HEK293 (cell line): Measurements from ENCODE around the gene CENPO.

Experiments used
- BCL11A ChIP-seq: fragments of 450-650 bp; formaldehyde crosslinking; IDR thresholded peaks from 2 replicates; pipeline ENCODE4 v1.5.1; 2016; ENCODE audit warnings: low read depth, missing biosample characterization, missing genetic modification characterization
- GLI2 ChIP-seq: fragments of 450-650 bp; formaldehyde crosslinking; IDR thresholded peaks from 2 replicates; pipeline ENCODE4; 2017; ENCODE audit warnings: missing biosample characterization, missing genetic modification characterization, low read depth, borderline replicate concordance
- GLIS1 ChIP-seq: fragments of 450-650 bp; formaldehyde crosslinking; IDR thresholded peaks from 2 replicates; pipeline ENCODE4 v1.5.1; 2016; ENCODE audit warnings: missing biosample characterization, missing genetic modification characterization
- HOXC10 ChIP-seq: sonication (generic); formaldehyde crosslinking; IDR thresholded peaks from 2 replicates; pipeline ENCODE4 v1.8.1; 2023; ENCODE audit warnings: mild to moderate bottlenecking, missing genetic modification reagents
- OSR2 ChIP-seq: fragments of 450-650 bp; formaldehyde crosslinking; IDR thresholded peaks from 2 replicates; pipeline ENCODE4 v1.5.1; 2016; ENCODE audit warnings: missing biosample characterization, missing genetic modification characterization
- SP2 ChIP-seq: fragments of 450-650 bp; formaldehyde crosslinking; IDR thresholded peaks from 2 replicates; pipeline ENCODE4 v1.5.1; 2016; ENCODE audit warnings: missing biosample characterization, missing genetic modification characterization
- ZBTB20 ChIP-seq: fragments of 450-650 bp; formaldehyde crosslinking; IDR thresholded peaks from 2 replicates; pipeline ENCODE4 v1.5.1; 2016; ENCODE audit warnings: missing biosample characterization, missing genetic modification characterization
- ZBTB21 ChIP-seq: fragments of 450-650 bp; formaldehyde crosslinking; IDR thresholded peaks from 2 replicates; pipeline ENCODE4 v1.5.1; 2017; ENCODE audit warnings: missing biosample characterization, missing genetic modification characterization
- ZNF112 ChIP-seq: fragments of 450-650 bp; formaldehyde crosslinking; IDR thresholded peaks from 2 replicates; pipeline ENCODE4 v1.5.0; 2017; ENCODE audit warnings: missing biosample characterization, missing genetic modification characterization
- ZNF114 ChIP-seq: fragments of 450-650 bp; formaldehyde crosslinking; IDR thresholded peaks from 2 replicates; pipeline ENCODE4 v1.5.0; 2017; ENCODE audit warnings: missing biosample characterization, missing genetic modification characterization
- ZNF175 ChIP-seq: fragments of 450-650 bp; formaldehyde crosslinking; IDR thresholded peaks from 2 replicates; pipeline ENCODE4 v1.5.1; 2016; ENCODE audit warnings: missing biosample characterization, missing genetic modification characterization
- ZNF214 ChIP-seq: fragments of 450-650 bp; formaldehyde crosslinking; IDR thresholded peaks from 2 replicates; pipeline ENCODE4 v1.5.1; 2017; ENCODE audit warnings: missing biosample characterization, mild to moderate bottlenecking, missing genetic modification characterization, borderline replicate concordance
- ZNF23 ChIP-seq: fragments of 450-650 bp; formaldehyde crosslinking; IDR thresholded peaks from 2 replicates; pipeline ENCODE4 v1.5.1; 2016; ENCODE audit warnings: missing biosample characterization, missing genetic modification characterization, borderline replicate concordance
- ZNF239 ChIP-seq: fragments of 450-650 bp; formaldehyde crosslinking; IDR thresholded peaks from 2 replicates; pipeline ENCODE4 v1.5.1; 2016; ENCODE audit warnings: missing biosample characterization, missing genetic modification characterization
- ZNF24 ChIP-seq: fragments of 450-650 bp; formaldehyde crosslinking; IDR thresholded peaks from 2 replicates; pipeline ENCODE4 v1.5.1; 2016; ENCODE audit warnings: missing biosample characterization, missing genetic modification characterization
- ZNF341 ChIP-seq: fragments of 450-650 bp; formaldehyde crosslinking; IDR thresholded peaks from 2 replicates; pipeline ENCODE4; 2016; ENCODE audit warnings: low read depth, missing biosample characterization, missing genetic modification characterization
- ZNF473 ChIP-seq: fragments of 450-650 bp; formaldehyde crosslinking; IDR thresholded peaks from 2 replicates; pipeline ENCODE4 v1.5.1; 2017; ENCODE audit warnings: missing biosample characterization, missing genetic modification characterization
- ZNF514 ChIP-seq: fragments of 450-650 bp; formaldehyde crosslinking; IDR thresholded peaks from 2 replicates; pipeline ENCODE4 v1.5.1; 2016; ENCODE audit warnings: missing biosample characterization, missing genetic modification characterization
- ZNF544 ChIP-seq: fragments of 450-650 bp; formaldehyde crosslinking; IDR thresholded peaks from 2 replicates; pipeline ENCODE4 v1.5.0; 2017; ENCODE audit warnings: missing biosample characterization, missing genetic modification characterization
- ZNF571 ChIP-seq: fragments of 450-650 bp; formaldehyde crosslinking; IDR thresholded peaks from 2 replicates; pipeline ENCODE4 v1.5.0; 2017; ENCODE audit warnings: missing biosample characterization, missing genetic modification characterization
- ZNF791 ChIP-seq: fragments of 450-650 bp; formaldehyde crosslinking; IDR thresholded peaks from 2 replicates; pipeline ENCODE4 v1.5.1; 2016; ENCODE audit warnings: missing biosample characterization, missing genetic modification characterization
- TF ChIP-seq, protein P1 (sequence below): fragments of 450-650 bp; formaldehyde crosslinking; IDR thresholded peaks from 2 replicates; pipeline ENCODE4 v1.5.1; 2016; ENCODE audit warnings: missing biosample characterization, missing genetic modification characterization
- TF ChIP-seq, protein P2 (sequence below): fragments of 450-650 bp; formaldehyde crosslinking; IDR thresholded peaks from 2 replicates; pipeline ENCODE4 v1.5.1; 2016; ENCODE audit warnings: missing biosample characterization, missing genetic modification characterization
- TF ChIP-seq, protein P3 (sequence below): fragments of 450-650 bp; formaldehyde crosslinking; conservative IDR thresholded peaks from 2 replicates; pipeline ENCODE4 v1.5.1; 2016; ENCODE audit warnings: low read depth, missing biosample characterization, missing genetic modification characterization
- TF ChIP-seq, protein P4 (sequence below): fragments of 450-650 bp; formaldehyde crosslinking; IDR thresholded peaks from 2 replicates; pipeline ENCODE4 v1.5.1; 2016; ENCODE audit warnings: missing biosample characterization, missing genetic modification characterization
- TF ChIP-seq, protein P5 (sequence below): fragments of 450-650 bp; formaldehyde crosslinking; IDR thresholded peaks from 2 replicates; pipeline ENCODE4 v1.5.1; 2016; ENCODE audit warnings: missing biosample characterization, missing genetic modification characterization
- TF ChIP-seq, protein P6 (sequence below): fragments of 450-650 bp; formaldehyde crosslinking; IDR thresholded peaks from 2 replicates; pipeline ENCODE4 v1.5.1; 2016; ENCODE audit warnings: missing biosample characterization, missing genetic modification characterization
- TF ChIP-seq, protein P7 (sequence below): fragments of 450-650 bp; formaldehyde crosslinking; IDR thresholded peaks from 2 replicates; pipeline ENCODE4 v1.5.1; 2016; ENCODE audit warnings: missing biosample characterization, missing genetic modification characterization

Gene CENPO

DNA sequence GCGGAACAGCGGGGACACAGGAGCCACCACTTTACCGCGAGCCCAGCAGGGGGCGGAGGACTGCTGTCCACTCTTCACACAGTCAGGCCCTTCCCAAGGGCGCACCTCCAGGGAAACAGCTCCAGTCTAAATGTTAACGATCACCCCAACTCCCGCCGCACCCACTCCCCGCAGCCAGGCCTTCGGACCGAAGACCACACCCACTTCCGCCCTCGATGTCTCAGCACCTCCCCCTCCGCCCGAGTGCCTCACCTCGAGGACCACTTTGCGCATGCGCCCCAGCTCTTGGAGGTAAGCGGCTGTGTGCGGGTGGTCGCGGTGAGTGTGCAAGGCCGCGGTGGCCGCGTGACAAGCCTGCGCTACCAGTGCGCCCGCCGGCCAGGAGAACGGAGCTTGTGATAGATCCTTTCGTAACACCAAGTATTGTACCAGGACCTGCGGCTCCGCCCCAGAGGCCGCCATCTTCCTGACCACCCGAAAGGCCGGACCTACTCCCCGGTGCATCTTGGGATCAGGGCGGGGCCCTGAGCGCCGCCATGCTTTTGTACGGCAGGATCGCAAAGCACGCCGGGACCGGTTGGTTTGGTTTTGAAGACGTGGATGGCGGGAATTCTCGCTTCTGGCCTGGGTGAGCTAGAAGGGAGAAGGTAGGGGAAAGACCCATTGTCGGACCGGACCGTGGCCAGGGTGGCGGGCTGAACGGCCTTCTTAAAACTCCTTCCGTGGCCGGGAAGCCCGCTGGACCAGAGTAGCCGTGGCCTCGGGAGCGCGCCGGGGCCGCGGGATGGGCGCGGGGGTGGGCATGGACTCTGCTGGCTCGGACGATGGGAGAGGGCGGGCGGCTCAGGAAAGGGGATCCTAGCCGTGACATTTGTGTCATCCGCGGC, at the start of gene CENPO, which contains the start of gene PTRHD1 (continued):
- TF ChIP-seq, protein P1, sequence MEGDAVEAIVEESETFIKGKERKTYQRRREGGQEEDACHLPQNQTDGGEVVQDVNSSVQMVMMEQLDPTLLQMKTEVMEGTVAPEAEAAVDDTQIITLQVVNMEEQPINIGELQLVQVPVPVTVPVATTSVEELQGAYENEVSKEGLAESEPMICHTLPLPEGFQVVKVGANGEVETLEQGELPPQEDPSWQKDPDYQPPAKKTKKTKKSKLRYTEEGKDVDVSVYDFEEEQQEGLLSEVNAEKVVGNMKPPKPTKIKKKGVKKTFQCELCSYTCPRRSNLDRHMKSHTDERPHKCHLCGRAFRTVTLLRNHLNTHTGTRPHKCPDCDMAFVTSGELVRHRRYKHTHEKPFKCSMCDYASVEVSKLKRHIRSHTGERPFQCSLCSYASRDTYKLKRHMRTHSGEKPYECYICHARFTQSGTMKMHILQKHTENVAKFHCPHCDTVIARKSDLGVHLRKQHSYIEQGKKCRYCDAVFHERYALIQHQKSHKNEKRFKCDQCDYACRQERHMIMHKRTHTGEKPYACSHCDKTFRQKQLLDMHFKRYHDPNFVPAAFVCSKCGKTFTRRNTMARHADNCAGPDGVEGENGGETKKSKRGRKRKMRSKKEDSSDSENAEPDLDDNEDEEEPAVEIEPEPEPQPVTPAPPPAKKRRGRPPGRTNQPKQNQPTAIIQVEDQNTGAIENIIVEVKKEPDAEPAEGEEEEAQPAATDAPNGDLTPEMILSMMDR, result peak; percentile 94
- TF ChIP-seq ZNF544 (no peak), ZNF112 (tag by site-specific recombination) (no peak), GLI2 (tag by site-specific recombination) (no peak), ZNF175 (tag by site-specific recombination) (no peak), ZNF24 (tag by site-specific recombination) (peak; percentile 25; the same call in 1 of the 2 replicates), ZNF473 (no peak), OSR2 (tag by site-specific recombination) (no peak), ZNF214 (tag by site-specific recombination) (no peak), ZNF23 (no peak), ZBTB21 (tag by site-specific recombination) (no peak), BCL11A (no peak), HOXC10 (CRISPR knock-in tag) (no peak), ZNF341 (tag by site-specific recombination) (peak; percentile 96), ZBTB20 (tag by site-specific recombination) (0 out of 2 replicates have a peak, but pooled peaks have one; percentile 38), SP2 (tag by site-specific recombination) (peak; percentile 65; the same call in 1 of the 2 replicates), ZNF239 (tag by site-specific recombination) (no peak), ZNF791 (tag by site-specific recombination) (no peak), ZNF571 (tag by site-specific recombination) (no peak), ZNF114 (tag by site-specific recombination) (no peak), ZNF514 (no peak), GLIS1 (tag by site-specific recombination) (peak; percentile 72)
- TF ChIP-seq, protein P2, sequence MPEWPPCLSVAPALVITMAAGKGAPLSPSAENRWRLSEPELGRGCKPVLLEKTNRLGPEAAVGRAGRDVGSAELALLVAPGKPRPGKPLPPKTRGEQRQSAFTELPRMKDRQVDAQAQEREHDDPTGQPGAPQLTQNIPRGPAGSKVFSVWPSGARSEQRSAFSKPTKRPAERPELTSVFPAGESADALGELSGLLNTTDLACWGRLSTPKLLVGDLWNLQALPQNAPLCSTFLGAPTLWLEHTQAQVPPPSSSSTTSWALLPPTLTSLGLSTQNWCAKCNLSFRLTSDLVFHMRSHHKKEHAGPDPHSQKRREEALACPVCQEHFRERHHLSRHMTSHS (tag by site-specific recombination), result no peak
- TF ChIP-seq, protein P3, sequence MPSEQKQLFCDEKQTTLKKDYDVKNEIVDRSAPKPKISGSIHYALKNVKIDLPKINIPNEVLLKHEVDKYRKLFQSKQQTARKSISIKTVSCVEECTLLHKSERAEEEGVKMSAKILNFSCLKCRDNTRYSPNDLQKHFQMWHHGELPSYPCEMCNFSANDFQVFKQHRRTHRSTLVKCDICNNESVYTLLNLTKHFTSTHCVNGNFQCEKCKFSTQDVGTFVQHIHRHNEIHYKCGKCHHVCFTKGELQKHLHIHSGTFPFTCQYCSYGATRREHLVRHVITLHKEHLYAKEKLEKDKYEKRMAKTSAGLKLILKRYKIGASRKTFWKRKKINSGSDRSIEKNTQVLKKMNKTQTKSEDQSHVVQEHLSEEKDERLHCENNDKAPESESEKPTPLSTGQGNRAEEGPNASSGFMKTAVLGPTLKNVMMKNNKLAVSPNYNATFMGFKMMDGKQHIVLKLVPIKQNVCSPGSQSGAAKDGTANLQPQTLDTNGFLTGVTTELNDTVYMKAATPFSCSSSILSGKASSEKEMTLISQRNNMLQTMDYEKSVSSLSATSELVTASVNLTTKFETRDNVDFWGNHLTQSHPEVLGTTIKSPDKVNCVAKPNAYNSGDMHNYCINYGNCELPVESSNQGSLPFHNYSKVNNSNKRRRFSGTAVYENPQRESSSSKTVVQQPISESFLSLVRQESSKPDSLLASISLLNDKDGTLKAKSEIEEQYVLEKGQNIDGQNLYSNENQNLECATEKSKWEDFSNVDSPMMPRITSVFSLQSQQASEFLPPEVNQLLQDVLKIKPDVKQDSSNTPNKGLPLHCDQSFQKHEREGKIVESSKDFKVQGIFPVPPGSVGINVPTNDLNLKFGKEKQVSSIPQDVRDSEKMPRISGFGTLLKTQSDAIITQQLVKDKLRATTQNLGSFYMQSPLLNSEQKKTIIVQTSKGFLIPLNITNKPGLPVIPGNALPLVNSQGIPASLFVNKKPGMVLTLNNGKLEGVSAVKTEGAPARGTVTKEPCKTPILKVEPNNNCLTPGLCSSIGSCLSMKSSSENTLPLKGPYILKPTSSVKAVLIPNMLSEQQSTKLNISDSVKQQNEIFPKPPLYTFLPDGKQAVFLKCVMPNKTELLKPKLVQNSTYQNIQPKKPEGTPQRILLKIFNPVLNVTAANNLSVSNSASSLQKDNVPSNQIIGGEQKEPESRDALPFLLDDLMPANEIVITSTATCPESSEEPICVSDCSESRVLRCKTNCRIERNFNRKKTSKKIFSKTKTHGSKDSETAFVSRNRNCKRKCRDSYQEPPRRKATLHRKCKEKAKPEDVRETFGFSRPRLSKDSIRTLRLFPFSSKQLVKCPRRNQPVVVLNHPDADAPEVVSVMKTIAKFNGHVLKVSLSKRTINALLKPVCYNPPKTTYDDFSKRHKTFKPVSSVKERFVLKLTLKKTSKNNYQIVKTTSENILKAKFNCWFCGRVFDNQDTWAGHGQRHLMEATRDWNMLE (tag by site-specific recombination), result 0 out of 2 replicates have a peak, but pooled peaks have one; percentile 15
- TF ChIP-seq, protein P4, sequence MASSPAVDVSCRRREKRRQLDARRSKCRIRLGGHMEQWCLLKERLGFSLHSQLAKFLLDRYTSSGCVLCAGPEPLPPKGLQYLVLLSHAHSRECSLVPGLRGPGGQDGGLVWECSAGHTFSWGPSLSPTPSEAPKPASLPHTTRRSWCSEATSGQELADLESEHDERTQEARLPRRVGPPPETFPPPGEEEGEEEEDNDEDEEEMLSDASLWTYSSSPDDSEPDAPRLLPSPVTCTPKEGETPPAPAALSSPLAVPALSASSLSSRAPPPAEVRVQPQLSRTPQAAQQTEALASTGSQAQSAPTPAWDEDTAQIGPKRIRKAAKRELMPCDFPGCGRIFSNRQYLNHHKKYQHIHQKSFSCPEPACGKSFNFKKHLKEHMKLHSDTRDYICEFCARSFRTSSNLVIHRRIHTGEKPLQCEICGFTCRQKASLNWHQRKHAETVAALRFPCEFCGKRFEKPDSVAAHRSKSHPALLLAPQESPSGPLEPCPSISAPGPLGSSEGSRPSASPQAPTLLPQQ, result peak; percentile 43; the same call in 1 of the 2 replicates
- TF ChIP-seq, protein P5, sequence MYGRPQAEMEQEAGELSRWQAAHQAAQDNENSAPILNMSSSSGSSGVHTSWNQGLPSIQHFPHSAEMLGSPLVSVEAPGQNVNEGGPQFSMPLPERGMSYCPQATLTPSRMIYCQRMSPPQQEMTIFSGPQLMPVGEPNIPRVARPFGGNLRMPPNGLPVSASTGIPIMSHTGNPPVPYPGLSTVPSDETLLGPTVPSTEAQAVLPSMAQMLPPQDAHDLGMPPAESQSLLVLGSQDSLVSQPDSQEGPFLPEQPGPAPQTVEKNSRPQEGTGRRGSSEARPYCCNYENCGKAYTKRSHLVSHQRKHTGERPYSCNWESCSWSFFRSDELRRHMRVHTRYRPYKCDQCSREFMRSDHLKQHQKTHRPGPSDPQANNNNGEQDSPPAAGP (tag by site-specific recombination), result peak; percentile 73
- TF ChIP-seq, protein P6, sequence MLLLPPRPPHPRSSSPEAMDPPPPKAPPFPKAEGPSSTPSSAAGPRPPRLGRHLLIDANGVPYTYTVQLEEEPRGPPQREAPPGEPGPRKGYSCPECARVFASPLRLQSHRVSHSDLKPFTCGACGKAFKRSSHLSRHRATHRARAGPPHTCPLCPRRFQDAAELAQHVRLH (tag by site-specific recombination), result no peak
- TF ChIP-seq, protein P7, sequence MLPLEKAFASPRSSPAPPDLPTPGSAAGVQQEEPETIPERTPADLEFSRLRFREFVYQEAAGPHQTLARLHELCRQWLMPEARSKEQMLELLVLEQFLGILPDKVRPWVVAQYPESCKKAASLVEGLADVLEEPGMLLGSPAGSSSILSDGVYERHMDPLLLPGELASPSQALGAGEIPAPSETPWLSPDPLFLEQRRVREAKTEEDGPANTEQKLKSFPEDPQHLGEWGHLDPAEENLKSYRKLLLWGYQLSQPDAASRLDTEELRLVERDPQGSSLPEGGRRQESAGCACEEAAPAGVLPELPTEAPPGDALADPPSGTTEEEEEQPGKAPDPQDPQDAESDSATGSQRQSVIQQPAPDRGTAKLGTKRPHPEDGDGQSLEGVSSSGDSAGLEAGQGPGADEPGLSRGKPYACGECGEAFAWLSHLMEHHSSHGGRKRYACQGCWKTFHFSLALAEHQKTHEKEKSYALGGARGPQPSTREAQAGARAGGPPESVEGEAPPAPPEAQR (tag by site-specific recombination), result no peak
